Neuronal stem cell (in vitro differentiated cells): Measurements from ENCODE around the gene GPRC5A.

Experiments
- DNase-seq: peaks from one replicate; pipeline ENCODE4 v3.0.0-alpha.2; 2013; ENCODE audit warnings: low spot score
- H2AFZ ChIP-seq: one replicate; pipeline ENCODE4 v1.6.1; 2013; ENCODE audit warnings: mild to moderate bottlenecking, low read length, inconsistent platforms
- H2AK5ac ChIP-seq: 2 replicates; pipeline ENCODE4 v1.6.1; 2013; ENCODE audit warnings: low read depth, mild to moderate bottlenecking, inconsistent platforms, low read length, moderate library complexity, mixed read lengths
- H2BK120ac ChIP-seq: 2 replicates; pipeline ENCODE4 v1.6.1; 2013; ENCODE audit warnings: low read depth, mild to moderate bottlenecking, inconsistent platforms, low read length, moderate library complexity, mixed read lengths
- H2BK12ac ChIP-seq: one replicate; pipeline ENCODE4 v1.6.1; 2013; ENCODE audit warnings: low read length, inconsistent platforms
- H2BK15ac ChIP-seq: 2 replicates; pipeline ENCODE4 v1.6.1; 2013; ENCODE audit warnings: mild to moderate bottlenecking, low read length, inconsistent platforms, mixed read lengths
- H2BK5ac ChIP-seq: one replicate; pipeline ENCODE4 v1.6.1; 2013; ENCODE audit warnings: inconsistent platforms, mild to moderate bottlenecking, low read length, moderate library complexity
- H3K14ac ChIP-seq: one replicate; pipeline ENCODE4 v1.6.1; 2013; ENCODE audit warnings: low read length, inconsistent platforms
- H3K18ac ChIP-seq: 2 replicates; pipeline ENCODE4 v1.6.1; 2013; ENCODE audit warnings: low read length, inconsistent platforms
- H3K23ac ChIP-seq: 2 replicates; pipeline ENCODE4 v1.6.1; 2013; ENCODE audit warnings: low read depth, mild to moderate bottlenecking, mixed read lengths, low read length, inconsistent platforms; ENCODE audit not compliant: poor library complexity
- H3K27ac ChIP-seq: replicated peaks from 3 replicates; pipeline ENCODE4 v1.5.1; 2013; ENCODE audit warnings: low read length, inconsistent platforms
- H3K27me3 ChIP-seq, 3 experiments: 2 replicates each; pipeline ENCODE4 v1.6.1; 2013; ENCODE audit warnings: low read length in 3 of 3, mild to moderate bottlenecking in 2 of 3, inconsistent platforms in 1 of 3, low read depth in 1 of 3, mixed read lengths in 1 of 3, moderate library complexity in 1 of 3; ENCODE audit not compliant: control insufficient read depth in 3 of 3, insufficient read depth in 3 of 3
- H3K36me3 ChIP-seq, 2 donors: replicated peaks in 1 of 2; 2 replicates each; pipeline ENCODE4 v1.6.1; 2013; ENCODE audit warnings: low read length in 2 of 2; ENCODE audit not compliant: control insufficient read depth in 2 of 2, insufficient read depth in 2 of 2
- H3K4ac ChIP-seq: 2 replicates; pipeline ENCODE4 v1.6.1; 2013; ENCODE audit warnings: inconsistent platforms, mild to moderate bottlenecking, low read length, moderate library complexity
- H3K4me1 ChIP-seq, 2 donors: 1 replicate in 1 of 2; 2 replicates in 1 of 2; pipeline ENCODE4 v1.6.1; 2013; ENCODE audit warnings: low read length in 2 of 2, low read depth in 1 of 2; ENCODE audit not compliant: control insufficient read depth in 2 of 2, insufficient read depth in 1 of 2
- H3K4me2 ChIP-seq: one replicate; pipeline ENCODE4 v1.6.1; 2013; ENCODE audit warnings: mild to moderate bottlenecking, low read length, inconsistent platforms; ENCODE audit not compliant: insufficient read depth, poor library complexity, severe bottlenecking
- H3K4me3 ChIP-seq, 2 donors: 2 replicates each; pipeline ENCODE4 v1.5.1; 2013; ENCODE audit warnings: low read length in 2 of 2, mild to moderate bottlenecking in 2 of 2, inconsistent platforms in 1 of 2, moderate library complexity in 1 of 2
- H3K79me1 ChIP-seq: one replicate; pipeline ENCODE4 v1.6.1; 2013; ENCODE audit warnings: low read depth, mild to moderate bottlenecking, inconsistent platforms, low read length, moderate library complexity
- H3K9ac ChIP-seq: one replicate; pipeline ENCODE4 v1.6.1; 2013; ENCODE audit warnings: mild to moderate bottlenecking, low read depth, low read length, inconsistent platforms; ENCODE audit not compliant: poor library complexity
- H3K9me3 ChIP-seq, 2 donors: replicated peaks in 1 of 2; 2 replicates each; pipeline versions ENCODE3 to v1.6.1; 2013; ENCODE audit warnings: low read length in 2 of 2, mild to moderate bottlenecking in 2 of 2, inconsistent platforms in 1 of 2, low read depth in 1 of 2, mixed read lengths in 1 of 2, moderate library complexity in 1 of 2; ENCODE audit not compliant: control insufficient read depth in 2 of 2, insufficient read depth in 1 of 2
- H4K8ac ChIP-seq: one replicate; pipeline ENCODE4 v1.6.1; 2013; ENCODE audit warnings: low read depth, mild to moderate bottlenecking, inconsistent platforms, low read length, moderate library complexity
- H4K91ac ChIP-seq: one replicate; pipeline ENCODE4 v1.6.1; 2013; ENCODE audit warnings: low read length, low read depth, mild to moderate bottlenecking, inconsistent platforms; ENCODE audit not compliant: poor library complexity
- WGBS, 2 donors: extraction: QIAGEN DNeasy Blood & Tissue Kit; methylation state at CpG; one replicate each; pipeline ENCODE4 v1.1.7; 2013; ENCODE audit warnings: missing lambda C conversion rate in 2 of 2, mixed read lengths in 1 of 2; ENCODE audit not compliant: insufficient read length in 2 of 2, insufficient replicate concordance in 1 of 2; ENCODE audit errors: extremely low coverage in 2 of 2; 5-methylcytosine and 5-hydroxymethylcytosine counted together

The GPRC5A gene

GRCh38 chr12:12859690-12860089, 31.7 kb upstream of the GPRC5A start:
- no peak overlapping the region for H3K4me3 ChIP-seq
- no peak overlapping the region for H3K9ac ChIP-seq
- no peak overlapping the region for H3K23ac ChIP-seq
- H3K4me1 ChIP-seq, result no peaks in the 10 kb centered on the region
- peaks cover 0 to 2% of the 10 kb centered on the region in 2 donors for H3K9me3 ChIP-seq
- no peak overlapping the region for H2BK12ac ChIP-seq
- H3K79me1 ChIP-seq, result no peaks in the 10 kb centered on the region
- no peak overlapping the region for H3K4me2 ChIP-seq
- no peak overlapping the region for H2AFZ ChIP-seq
- no peak overlapping the region for H2BK120ac ChIP-seq
- no peak for DNase-seq
- H2BK15ac ChIP-seq, result no peak overlapping the region
- no peak overlapping the region for H2AK5ac ChIP-seq
- no peak overlapping the region for H3K14ac ChIP-seq
- no peaks in the 10 kb centered on the region for H3K27me3 ChIP-seq
- H3K18ac ChIP-seq, result no peak overlapping the region
- WGBS, 2 donors, result no CpG with 5 or more reads among the region's 1 CpG
- H3K27ac ChIP-seq, result no peak overlapping the region
- no peak overlapping the region for H3K4ac ChIP-seq
- H4K91ac ChIP-seq, result no peak overlapping the region
- peaks cover 0 to 8% of the 10 kb centered on the region in 2 donors for H3K36me3 ChIP-seq
- H4K8ac ChIP-seq, result no peak overlapping the region
- H2BK5ac ChIP-seq, result no peak overlapping the region

- no peak overlapping the region for H3K4me3 ChIP-seq
- H3K4me2 ChIP-seq, result no peak overlapping the region
- H2BK12ac ChIP-seq, result no peak overlapping the region
- DNase-seq, result no peak
- no peaks in the 10 kb centered on the region for H3K27me3 ChIP-seq
- no peaks in the 10 kb centered on the region for H3K79me1 ChIP-seq
- no peak overlapping the region for H4K91ac ChIP-seq
- H2BK15ac ChIP-seq, result no peak overlapping the region
- no peak overlapping the region for H3K4ac ChIP-seq
- peaks cover 0 to 2% of the 10 kb centered on the region in 2 donors for H3K9me3 ChIP-seq
- no peak overlapping the region for H3K18ac ChIP-seq
- no CpG with 5 or more reads among the region's 2 CpGs for WGBS, 2 donors
- peaks cover 0 to 7% of the 10 kb centered on the region in 2 donors for H3K36me3 ChIP-seq
- H2BK5ac ChIP-seq, result no peak overlapping the region
- H2BK120ac ChIP-seq, result no peak overlapping the region
- H3K23ac ChIP-seq, result no peak overlapping the region
- no peak overlapping the region for H4K8ac ChIP-seq
- no peak overlapping the region for H3K14ac ChIP-seq
- no peak overlapping the region for H2AK5ac ChIP-seq
- no peak overlapping the region for H3K9ac ChIP-seq
- no peak overlapping the region for H2AFZ ChIP-seq
- no peak overlapping the region for H3K27ac ChIP-seq
- no peaks in the 10 kb centered on the region for H3K4me1 ChIP-seq
Measured at GRCh38 chr12:12864243-12864642, 27.1 kb upstream of the GPRC5A start.

- no peak overlapping the region for H2BK120ac ChIP-seq
- H3K36me3 ChIP-seq, result no peaks in the 10 kb centered on the region
- no peak overlapping the region for H3K4ac ChIP-seq
- H3K27ac ChIP-seq, result no peak overlapping the region
- no peak overlapping the region for H3K4me3 ChIP-seq
- DNase-seq, result no peak
- no peak overlapping the region for H2AFZ ChIP-seq
- no peaks in the 10 kb centered on the region for H3K27me3 ChIP-seq
- H2BK15ac ChIP-seq, result no peak overlapping the region
- no CpG with 5 or more reads among the region's 3 CpGs for WGBS, 2 donors
- H2AK5ac ChIP-seq, result no peak overlapping the region
- H3K79me1 ChIP-seq, result no peaks in the 10 kb centered on the region
- no peak overlapping the region for H4K8ac ChIP-seq
- no peak overlapping the region for H3K9ac ChIP-seq
- H3K18ac ChIP-seq, result no peak overlapping the region
- no peak overlapping the region for H3K14ac ChIP-seq
- H2BK12ac ChIP-seq, result no peak overlapping the region
- no peak overlapping the region for H3K23ac ChIP-seq
- no peak overlapping the region for H4K91ac ChIP-seq
- H3K4me1 ChIP-seq, result peaks cover 0 to 2% of the 10 kb centered on the region in 2 donors
- no peak overlapping the region for H3K4me2 ChIP-seq
- peaks cover 0 to 2% of the 10 kb centered on the region in 2 donors for H3K9me3 ChIP-seq
- no peak overlapping the region for H2BK5ac ChIP-seq
Measured at GRCh38 chr12:12868477-12869235, 22.7 kb upstream of the GPRC5A start.

GRCh38 chr12:12870465-12870864, 20.9 kb upstream of the GPRC5A start:
- H4K91ac ChIP-seq, result no peak overlapping the region
- H4K8ac ChIP-seq, result no peak overlapping the region
- no peaks in the 10 kb centered on the region for H3K9me3 ChIP-seq
- no peak overlapping the region for H3K4ac ChIP-seq
- H3K27me3 ChIP-seq, result no peaks in the 10 kb centered on the region
- no CpG with 5 or more reads among the region's 7 CpGs for WGBS, 2 donors
- no peak overlapping the region for H3K27ac ChIP-seq
- DNase-seq, result no peak
- no peak overlapping the region for H2BK15ac ChIP-seq
- no peak overlapping the region for H2BK12ac ChIP-seq
- H2AFZ ChIP-seq, result no peak overlapping the region
- H3K4me2 ChIP-seq, result no peak overlapping the region
- no peak overlapping the region for H3K14ac ChIP-seq
- no peak overlapping the region for H3K9ac ChIP-seq
- no peak overlapping the region for H2BK120ac ChIP-seq
- no peaks in the 10 kb centered on the region for H3K79me1 ChIP-seq
- no peak overlapping the region for H2AK5ac ChIP-seq
- H2BK5ac ChIP-seq, result no peak overlapping the region
- peaks cover 0 to 5% of the 10 kb centered on the region in 2 donors for H3K4me1 ChIP-seq
- H3K4me3 ChIP-seq, result no peak overlapping the region
- no peak overlapping the region for H3K18ac ChIP-seq
- no peak overlapping the region for H3K23ac ChIP-seq
- no peaks in the 10 kb centered on the region for H3K36me3 ChIP-seq
